ENCODE data around the gene MRFAP1L1. TPM values are rescaled to one million over a fixed set of nuclear protein-coding genes. Genes with fewer than 3 reads are reported as not detected.
"Not testable (repeated sequence)": the region's sequence is repeated elsewhere in the genome, so short reads cannot be mapped to it uniquely, and the experiment has no call there.

The MRFAP1L1 gene
- total and polyA plus RNA-seq, 5 donors = 51.9 to 73.4 (median 54.3) TPM

DNA sequence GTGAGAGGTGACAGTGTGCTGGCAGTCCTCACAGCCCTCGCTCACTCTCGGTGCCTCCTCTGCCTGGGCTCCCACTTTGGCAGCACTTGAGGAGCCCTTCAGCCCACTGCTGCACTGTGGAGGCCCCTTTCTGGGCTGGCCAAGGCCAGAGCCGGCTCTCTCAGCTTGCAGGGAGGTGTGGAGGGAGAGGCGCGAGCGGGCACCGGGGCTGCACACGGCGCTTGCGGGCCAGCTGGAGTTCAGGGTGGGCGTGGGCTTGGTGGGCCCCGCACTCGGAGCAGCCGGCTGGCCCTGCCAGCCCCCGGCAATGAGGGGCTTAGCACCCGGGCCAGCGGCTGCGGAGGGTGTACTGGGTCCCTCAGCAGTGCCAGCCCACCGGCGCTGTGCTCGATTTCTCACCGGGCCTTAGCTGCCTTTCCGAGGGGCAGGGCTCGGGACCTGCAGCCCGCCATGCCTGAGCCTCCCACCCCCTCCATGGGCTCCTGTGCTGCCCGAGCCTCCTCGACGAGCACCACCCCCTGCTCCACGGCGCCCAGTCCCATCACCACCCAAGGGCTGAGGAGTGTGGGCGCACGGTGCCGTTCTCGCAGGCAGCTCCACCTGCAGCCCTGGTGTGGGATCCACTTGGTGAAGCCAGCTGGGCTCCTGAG lies 37.0 kb downstream of the MRFAP1L1 start:
- WGBS = 97% methylated on average over 34 of the region's 34 CpGs
- H3K27me3 ChIP-seq (ENCODE audit: control insufficient read depth, insufficient read depth); ATAC-seq; H3K4me1 ChIP-seq (ENCODE audit: control insufficient read depth, insufficient read depth, low read length); H3K27ac ChIP-seq (ENCODE audit: low read length); H3K4me3 ChIP-seq (ENCODE audit: low read length); intact Hi-C loops (cut with DNase I); H3K9me3 ChIP-seq (ENCODE audit: control insufficient read depth, low read length): not testable (repeated sequence)
- DNase-seq = peak in 1 of 3 donors; percentile 72

GRCh38 chr4:6672131-6672530 lies 37.5 kb downstream of the MRFAP1L1 start:
- Histone ChIP-seq H3K27me3 (ENCODE audit: control insufficient read depth, insufficient read depth) (no peaks in the 10 kb centered on the region), H3K4me1 (ENCODE audit: control insufficient read depth, insufficient read depth, low read length) (peaks cover 9% of the 10 kb centered on the region), H3K9me3 (ENCODE audit: control insufficient read depth, low read length) (no peaks in the 10 kb centered on the region), H3K27ac (ENCODE audit: low read length) (no peak overlapping the region), H3K4me3 (ENCODE audit: low read length) (no peak overlapping the region)
- intact Hi-C loops (cut with DNase I) = no loop called here
- no peak for ATAC-seq
- 98% methylated on average over 19 of the region's 19 CpGs for WGBS
- no peak for DNase-seq

GRCh38 chr4:6671648-6672047 lies 38.0 kb downstream of the MRFAP1L1 start:
- 97% methylated on average over 1 of the region's 1 CpG for WGBS
- Histone ChIP-seq H3K27me3 (ENCODE audit: control insufficient read depth, insufficient read depth) (no peaks in the 10 kb centered on the region), H3K4me3 (ENCODE audit: low read length) (no peak overlapping the region), H3K27ac (ENCODE audit: low read length) (no peak overlapping the region), H3K9me3 (ENCODE audit: control insufficient read depth, low read length) (no peaks in the 10 kb centered on the region), H3K4me1 (ENCODE audit: control insufficient read depth, insufficient read depth, low read length) (peaks cover 6% of the 10 kb centered on the region)
- no peak for DNase-seq
- ATAC-seq = no peak
- intact Hi-C loops (cut with DNase I) = no loop called here

- WGBS = 89% methylated on average over 11 of the region's 11 CpGs
- ATAC-seq = no peak
- no peak for DNase-seq
- Histone ChIP-seq H3K27me3 (ENCODE audit: control insufficient read depth, insufficient read depth) (no peaks in the 10 kb centered on the region), H3K4me3 (ENCODE audit: low read length) (no peak overlapping the region), H3K27ac (ENCODE audit: low read length) (no peak overlapping the region), H3K4me1 (ENCODE audit: control insufficient read depth, insufficient read depth, low read length) (peaks cover 4% of the 10 kb centered on the region), H3K9me3 (ENCODE audit: control insufficient read depth, low read length) (no peaks in the 10 kb centered on the region)
- intact Hi-C loops (cut with DNase I) = no loop called here
Measured at GRCh38 chr4:6668391-6668790, 41.3 kb downstream of the MRFAP1L1 start.

DNA sequence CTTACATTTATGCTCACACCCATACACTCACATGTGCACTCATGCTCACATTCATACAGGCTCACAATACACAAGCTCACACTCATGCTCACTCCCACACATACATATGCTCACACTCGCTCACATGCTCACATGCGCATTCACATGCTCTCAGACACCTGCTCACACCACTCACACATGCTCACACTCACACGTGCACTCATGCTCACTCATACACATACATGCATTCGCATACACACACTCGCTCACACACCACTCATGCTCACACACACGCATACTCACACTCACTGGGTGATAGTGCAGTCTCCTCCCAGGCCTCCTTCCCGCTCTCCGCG lies 44.4 kb downstream of the MRFAP1L1 start:
- WGBS = 92% methylated on average over 9 of the region's 9 CpGs
- Histone ChIP-seq H3K27ac (ENCODE audit: low read length) (no peak overlapping the region), H3K9me3 (ENCODE audit: control insufficient read depth, low read length) (no peaks in the 10 kb centered on the region), H3K4me1 (ENCODE audit: control insufficient read depth, insufficient read depth, low read length) (peaks cover 4% of the 10 kb centered on the region), H3K27me3 (ENCODE audit: control insufficient read depth, insufficient read depth) (no peaks in the 10 kb centered on the region), H3K4me3 (ENCODE audit: low read length) (no peak overlapping the region)
- intact Hi-C loops (cut with DNase I) = no loop called here
- ATAC-seq (no peak), DNase-seq (no peak)

DNA sequence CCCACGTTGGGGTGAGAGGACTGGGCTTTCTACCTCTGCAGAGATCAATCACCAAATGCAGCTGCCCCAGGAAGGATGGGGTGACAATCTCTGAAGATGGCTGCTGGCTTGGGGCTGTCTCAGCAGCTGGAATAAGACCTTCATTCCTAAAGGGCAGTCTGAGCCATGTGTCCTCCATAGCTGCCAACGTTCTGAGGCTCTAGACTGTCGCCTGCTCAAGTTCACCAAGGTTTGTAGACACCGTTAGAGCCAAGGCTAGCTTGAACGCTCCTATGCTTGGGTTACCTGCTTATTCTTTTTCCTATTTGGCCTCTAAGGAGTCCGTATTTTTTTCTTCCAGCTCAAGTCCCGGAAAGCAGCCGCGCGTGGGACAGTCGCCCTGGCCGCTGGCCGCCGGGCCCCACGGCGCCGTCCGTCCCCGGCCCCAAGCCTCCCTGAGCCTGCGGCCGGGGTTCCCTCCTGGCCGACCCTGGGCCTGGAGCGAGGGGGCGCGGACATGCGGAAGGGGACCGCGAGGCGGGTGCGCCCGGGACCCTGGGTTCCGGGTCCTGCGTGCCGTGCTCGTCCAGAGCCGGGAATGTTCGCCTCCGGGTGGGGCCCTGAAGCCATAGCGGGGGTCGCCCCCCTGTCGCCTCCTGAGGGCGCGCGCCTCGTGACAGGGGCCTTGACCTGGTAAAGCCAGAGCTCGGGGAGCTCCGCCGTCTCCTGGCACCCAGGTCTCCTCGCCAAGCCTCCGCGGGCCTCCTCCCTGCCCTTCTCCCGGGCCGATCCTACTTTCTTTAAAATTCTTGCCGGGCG lies 45.9 kb downstream of the MRFAP1L1 start:
- intact Hi-C loops (cut with DNase I) = no loop called here
- Histone ChIP-seq H3K4me3 (ENCODE audit: low read length) (peak overlapping the region; percentile 46), H3K4me1 (ENCODE audit: control insufficient read depth, insufficient read depth, low read length) (peaks cover 4% of the 10 kb centered on the region), H3K27me3 (ENCODE audit: control insufficient read depth, insufficient read depth) (no peaks in the 10 kb centered on the region), H3K9me3 (ENCODE audit: control insufficient read depth, low read length) (no peaks in the 10 kb centered on the region), H3K27ac (ENCODE audit: low read length) (no peak overlapping the region)
- DNase-seq = peak in 2 of 3 donors; percentile 61 to 63
- 12% methylated on average over 55 of the region's 55 CpGs for WGBS
- ATAC-seq = peak in 1 of 2 donors; percentile 43

DNA sequence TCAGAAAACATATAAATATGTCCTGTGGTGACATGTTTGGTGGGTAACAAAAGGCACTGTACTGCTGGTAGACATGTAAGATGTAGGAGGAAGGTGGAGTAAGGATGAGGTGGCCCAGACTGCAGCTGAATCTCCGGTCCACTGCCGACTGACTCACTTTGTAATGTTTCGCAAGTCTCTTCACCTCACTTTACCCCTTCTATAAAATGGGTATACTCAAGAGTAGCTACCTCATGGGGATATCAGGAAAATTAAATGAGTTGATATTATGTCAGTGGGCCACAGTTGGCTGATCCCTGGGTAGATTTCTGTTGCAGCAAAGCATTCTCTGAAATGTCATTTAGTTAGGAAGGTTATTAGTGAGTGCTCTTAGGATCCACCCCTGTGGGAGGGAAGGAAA lies 47.1 kb downstream of the MRFAP1L1 start:
- no peak overlapping the region for H3K4me3 ChIP-seq (ENCODE audit: low read length)
- no peaks in the 10 kb centered on the region for H3K9me3 ChIP-seq (ENCODE audit: control insufficient read depth, low read length)
- DNase-seq (no peak), ATAC-seq (no peak)
- intact Hi-C loops (cut with DNase I) = no loop called here
- WGBS = 94% methylated on average over 3 of the region's 3 CpGs
- H3K27ac ChIP-seq (ENCODE audit: low read length) = no peak overlapping the region
- H3K4me1 ChIP-seq (ENCODE audit: control insufficient read depth, insufficient read depth, low read length) = peaks cover 4% of the 10 kb centered on the region
- no peaks in the 10 kb centered on the region for H3K27me3 ChIP-seq (ENCODE audit: control insufficient read depth, insufficient read depth)

DNA sequence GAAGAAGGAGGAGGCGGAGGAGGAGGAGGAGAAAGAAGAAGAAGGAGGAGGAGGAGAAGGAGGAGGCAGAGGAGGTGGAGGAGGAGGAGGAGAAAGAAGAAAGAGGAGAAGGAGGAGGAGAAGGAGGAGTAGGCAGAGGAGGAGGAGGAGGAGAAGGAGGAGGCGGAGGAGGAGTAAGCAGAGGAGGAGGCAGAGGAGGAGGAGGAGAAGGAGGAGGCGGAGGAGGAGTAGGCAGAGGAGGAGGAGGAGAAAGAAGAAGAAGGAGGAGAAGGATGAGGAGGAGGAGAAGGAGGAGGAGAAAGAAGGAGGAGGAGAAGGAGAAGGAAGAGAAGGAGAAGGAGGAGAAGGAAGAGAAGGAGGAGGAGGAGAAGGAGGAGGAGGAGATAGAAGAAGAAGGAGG lies 49.2 kb downstream of the MRFAP1L1 start:
- Histone ChIP-seq H3K4me1 (ENCODE audit: control insufficient read depth, insufficient read depth, low read length) (peaks cover 4% of the 10 kb centered on the region), H3K27ac (ENCODE audit: low read length) (no peak overlapping the region), H3K4me3 (ENCODE audit: low read length) (no peak overlapping the region), H3K27me3 (ENCODE audit: control insufficient read depth, insufficient read depth) (no peaks in the 10 kb centered on the region), H3K9me3 (ENCODE audit: control insufficient read depth, low read length) (no peaks in the 10 kb centered on the region)
- DNase-seq = no peak
- WGBS = 98% methylated on average over 3 of the region's 3 CpGs
- peak in 1 of 2 donors; percentile 39 for ATAC-seq
- intact Hi-C loops (cut with DNase I) = no loop called here

GRCh38 chr4:6659897-6660296 lies 49.8 kb downstream of the MRFAP1L1 start:
- ATAC-seq (no peak), DNase-seq (no peak)
- WGBS = 92% methylated on average over 2 of the region's 2 CpGs
- Histone ChIP-seq H3K4me1 (ENCODE audit: control insufficient read depth, insufficient read depth, low read length) (peaks cover 3% of the 10 kb centered on the region), H3K27ac (ENCODE audit: low read length) (no peak overlapping the region), H3K9me3 (ENCODE audit: control insufficient read depth, low read length) (no peaks in the 10 kb centered on the region), H3K27me3 (ENCODE audit: control insufficient read depth, insufficient read depth) (no peaks in the 10 kb centered on the region), H3K4me3 (ENCODE audit: low read length) (no peak overlapping the region)
- intact Hi-C loops (cut with DNase I) = no loop called here

GRCh38 chr4:6658597-6659075 lies 51.0 kb downstream of the MRFAP1L1 start:
- DNase-seq = peak; percentile 55 to 88 (median 87)
- intact Hi-C loops (cut with DNase I) = no loop called here
- 12% methylated on average over 52 of the region's 52 CpGs for WGBS

DNA sequence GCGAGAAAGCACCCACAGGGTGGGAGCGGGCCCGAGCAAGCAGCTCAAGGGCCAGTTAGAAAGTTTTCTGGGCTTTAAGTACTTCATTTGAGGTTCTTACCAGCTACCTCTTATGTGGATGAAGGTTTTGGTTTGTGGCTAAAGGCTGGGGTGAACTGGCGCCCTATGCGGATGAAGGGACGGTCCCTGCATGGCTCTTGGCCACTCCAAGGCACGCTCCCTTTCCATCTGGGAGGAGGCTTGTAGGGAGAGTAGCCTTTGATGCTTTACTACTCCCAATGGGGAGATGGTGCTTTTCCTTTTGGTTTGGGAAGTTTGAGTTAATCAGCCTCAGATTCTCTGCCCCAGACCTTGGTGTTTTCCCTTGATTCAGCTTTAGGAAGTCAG lies 51.5 kb downstream of the MRFAP1L1 start:
- Histone ChIP-seq H3K9me3 (ENCODE audit: control insufficient read depth, low read length) (no peaks in the 10 kb centered on the region), H3K4me1 (ENCODE audit: control insufficient read depth, insufficient read depth, low read length) (no peaks in the 10 kb centered on the region), H3K27ac (ENCODE audit: low read length) (no peak overlapping the region), H3K4me3 (ENCODE audit: low read length) (no peak overlapping the region), H3K27me3 (ENCODE audit: control insufficient read depth, insufficient read depth) (no peaks in the 10 kb centered on the region)
- intact Hi-C loops (cut with DNase I) = no loop called here
- no peak for DNase-seq
- 80% methylated on average over 7 of the region's 7 CpGs for WGBS
- peak; percentile 11 to 45 for ATAC-seq

More at GRCh38 chr4:6658597-6659075, 51.0 kb downstream of the MRFAP1L1 start:
- Histone ChIP-seq H3K4me1 (ENCODE audit: control insufficient read depth, insufficient read depth, low read length) (no peaks in the 10 kb centered on the region), H3K27me3 (ENCODE audit: control insufficient read depth, insufficient read depth) (no peaks in the 10 kb centered on the region), H3K4me3 (ENCODE audit: low read length) (peak overlapping the region; percentile 28), H3K9me3 (ENCODE audit: control insufficient read depth, low read length) (no peaks in the 10 kb centered on the region), H3K27ac (ENCODE audit: low read length) (no peak overlapping the region)
- peak; percentile 82 to 85 for ATAC-seq

Data from right cardiac atrium (tissue), 5 donors.